KMS-11 (cell line): Measurements from ENCODE around the gene POU2F1.

ENCODE experiments used
- H2AFZ ChIP-seq: fragments of 200-600 bp; sonication (generic); 2 replicates; pipeline ENCODE4 v1.6.1; 2016; ENCODE audit warnings: antibody characterized with exemption, mixed run types, low read depth
- H3K27ac ChIP-seq: fragments of 200-600 bp; sonication (generic); 2 replicates; pipeline ENCODE4 v1.6.1; 2016; ENCODE audit warnings: mild to moderate bottlenecking, mixed run types
- H3K27me3 ChIP-seq: fragments of 200-600 bp; sonication (generic); 2 replicates; pipeline ENCODE4 v1.6.1; 2017; ENCODE audit warnings: mild to moderate bottlenecking, low read depth, mixed run types, moderate library complexity; ENCODE audit not compliant: insufficient read depth
- H3K36me3 ChIP-seq: fragments of 200-600 bp; sonication (generic); 2 replicates; pipeline ENCODE4 v1.6.1; 2017; ENCODE audit warnings: mild to moderate bottlenecking, mixed run types; ENCODE audit not compliant: insufficient read depth
- H3K4me1 ChIP-seq: fragments of 200-600 bp; sonication (generic); 2 replicates; pipeline ENCODE4 v1.6.1; 2016; ENCODE audit warnings: mild to moderate bottlenecking, low read depth, mixed run types; ENCODE audit not compliant: poor library complexity, severe bottlenecking
- H3K4me2 ChIP-seq: fragments of 200-600 bp; sonication (generic); 2 replicates; pipeline ENCODE4 v1.7.0; 2016; ENCODE audit warnings: mild to moderate bottlenecking, mixed run types
- H3K4me3 ChIP-seq: fragments of 200-600 bp; sonication (generic); IDR thresholded peaks from 2 replicates; pipeline ENCODE4 v1.6.1; 2017; ENCODE audit warnings: low read depth, low read length, mixed read lengths; ENCODE audit not compliant: insufficient read depth
- H3K79me2 ChIP-seq: fragments of 200-600 bp; sonication (generic); 2 replicates; pipeline ENCODE4 v1.6.1; 2016; ENCODE audit warnings: low read depth, mixed run types; ENCODE audit not compliant: insufficient read depth
- H3K9ac ChIP-seq: fragments of 200-600 bp; sonication (generic); 2 replicates; pipeline ENCODE4 v1.6.1; 2016; ENCODE audit warnings: mild to moderate bottlenecking, mixed run types
- H4K20me1 ChIP-seq: fragments of 200-600 bp; sonication (generic); 2 replicates; pipeline ENCODE4 v1.6.1; 2016; ENCODE audit warnings: mild to moderate bottlenecking, mixed run types; ENCODE audit not compliant: insufficient read depth
- TF ChIP-seq, protein P1 (sequence below): fragments of 200-600 bp; sonication (generic); conservative IDR thresholded peaks from 2 replicates; pipeline ENCODE4 v1.6.1; 2017; ENCODE audit warnings: low read depth, mild to moderate bottlenecking, antibody characterized with exemption, low read length, moderate library complexity, mixed read lengths

POU2F1 gene

GRCh38 chr1:167208624-167208976 lies 12.1 kb upstream of the POU2F1 start:
- Histone ChIP-seq H3K9ac (no peak overlapping the region), H3K27me3 (no peaks in the 10 kb centered on the region), H3K79me2 (no peaks in the 10 kb centered on the region), H3K4me3 (no peak overlapping the region), H4K20me1 (no peaks in the 10 kb centered on the region), H3K36me3 (no peaks in the 10 kb centered on the region), H3K27ac (no peak overlapping the region), H3K4me2 (no peak overlapping the region), H3K4me1 (no peaks in the 10 kb centered on the region), H2AFZ (no peak overlapping the region)
- TF ChIP-seq, protein P1, sequence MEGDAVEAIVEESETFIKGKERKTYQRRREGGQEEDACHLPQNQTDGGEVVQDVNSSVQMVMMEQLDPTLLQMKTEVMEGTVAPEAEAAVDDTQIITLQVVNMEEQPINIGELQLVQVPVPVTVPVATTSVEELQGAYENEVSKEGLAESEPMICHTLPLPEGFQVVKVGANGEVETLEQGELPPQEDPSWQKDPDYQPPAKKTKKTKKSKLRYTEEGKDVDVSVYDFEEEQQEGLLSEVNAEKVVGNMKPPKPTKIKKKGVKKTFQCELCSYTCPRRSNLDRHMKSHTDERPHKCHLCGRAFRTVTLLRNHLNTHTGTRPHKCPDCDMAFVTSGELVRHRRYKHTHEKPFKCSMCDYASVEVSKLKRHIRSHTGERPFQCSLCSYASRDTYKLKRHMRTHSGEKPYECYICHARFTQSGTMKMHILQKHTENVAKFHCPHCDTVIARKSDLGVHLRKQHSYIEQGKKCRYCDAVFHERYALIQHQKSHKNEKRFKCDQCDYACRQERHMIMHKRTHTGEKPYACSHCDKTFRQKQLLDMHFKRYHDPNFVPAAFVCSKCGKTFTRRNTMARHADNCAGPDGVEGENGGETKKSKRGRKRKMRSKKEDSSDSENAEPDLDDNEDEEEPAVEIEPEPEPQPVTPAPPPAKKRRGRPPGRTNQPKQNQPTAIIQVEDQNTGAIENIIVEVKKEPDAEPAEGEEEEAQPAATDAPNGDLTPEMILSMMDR = no peak

- no peaks in the 10 kb centered on the region for H3K27me3 ChIP-seq
- H3K79me2 ChIP-seq = no peaks in the 10 kb centered on the region
- no peak overlapping the region for H2AFZ ChIP-seq
- H4K20me1 ChIP-seq = no peaks in the 10 kb centered on the region
- H3K4me3 ChIP-seq = no peak overlapping the region
- no peak overlapping the region for H3K4me2 ChIP-seq
- no peak overlapping the region for H3K27ac ChIP-seq
- no peak overlapping the region for H3K9ac ChIP-seq
- TF ChIP-seq, protein P1 = no peak
- no peaks in the 10 kb centered on the region for H3K4me1 ChIP-seq
- H3K36me3 ChIP-seq = no peaks in the 10 kb centered on the region
Measured at GRCh38 chr1:167209044-167209443, 11.6 kb upstream of the POU2F1 start.

GRCh38 chr1:167210966-167211674 lies 9.6 kb upstream of the POU2F1 start:
- Histone ChIP-seq H3K27ac (no peak overlapping the region), H3K36me3 (no peaks in the 10 kb centered on the region), H3K4me3 (no peak overlapping the region), H3K9ac (no peak overlapping the region), H4K20me1 (no peaks in the 10 kb centered on the region), H3K4me2 (no peak overlapping the region), H3K4me1 (no peaks in the 10 kb centered on the region), H3K27me3 (no peaks in the 10 kb centered on the region), H2AFZ (no peak overlapping the region), H3K79me2 (no peaks in the 10 kb centered on the region)
- TF ChIP-seq, protein P1 = no peak

- H3K4me3 ChIP-seq = no peak overlapping the region
- H3K79me2 ChIP-seq = no peaks in the 10 kb centered on the region
- no peak overlapping the region for H3K9ac ChIP-seq
- H2AFZ ChIP-seq = no peak overlapping the region
- no peak overlapping the region for H3K4me2 ChIP-seq
- H3K27ac ChIP-seq = no peak overlapping the region
- TF ChIP-seq, protein P1 = no peak
- no peaks in the 10 kb centered on the region for H3K36me3 ChIP-seq
- H3K4me1 ChIP-seq = no peaks in the 10 kb centered on the region
- no peaks in the 10 kb centered on the region for H3K27me3 ChIP-seq
- no peaks in the 10 kb centered on the region for H4K20me1 ChIP-seq
Measured at GRCh38 chr1:167212025-167212424, 8.7 kb upstream of the POU2F1 start.
